C4-2B (cell line): ENCODE data around the gene RRAGD.

Source experiments
- CTCF ChIP-seq: fragments of 450-650 bp; conservative IDR thresholded peaks from 2 replicates; pipeline ENCODE4 v1.5.1; 2017; ENCODE audit warnings: mild to moderate bottlenecking
- ZFX ChIP-seq: fragments of 450-650 bp; IDR thresholded peaks from 2 replicates; pipeline ENCODE4 v1.6.1; 2017

GRCh38 chr6:89449193-89449592 lies 37.1 kb upstream of the RRAGD start:
- no peak for TF ChIP-seq CTCF
- no peak for TF ChIP-seq ZFX
